Activated CD4-positive, CD25-positive, alpha-beta regulatory T cell treated with anti-CD3 and anti-CD28 coated beads, Interleukin-2, amount 50 U/mL, for 16 hours (primary cell): Measurements from ENCODE around the gene SLC9B1.
"Not testable (repeated sequence)": the region's sequence is repeated elsewhere in the genome, so short reads cannot be mapped to it uniquely, and the experiment has no call there.

Experiments used
- DNase-seq: peaks from one replicate; pipeline ENCODE4 v3.0.0-alpha.2; 2020; ENCODE audit warnings: low read depth, low spot score

SLC9B1 gene

GRCh38 chr4:102878349-102878748 lies 141.2 kb downstream of the SLC9B1 start:
- not testable (repeated sequence) for DNase-seq

DNA sequence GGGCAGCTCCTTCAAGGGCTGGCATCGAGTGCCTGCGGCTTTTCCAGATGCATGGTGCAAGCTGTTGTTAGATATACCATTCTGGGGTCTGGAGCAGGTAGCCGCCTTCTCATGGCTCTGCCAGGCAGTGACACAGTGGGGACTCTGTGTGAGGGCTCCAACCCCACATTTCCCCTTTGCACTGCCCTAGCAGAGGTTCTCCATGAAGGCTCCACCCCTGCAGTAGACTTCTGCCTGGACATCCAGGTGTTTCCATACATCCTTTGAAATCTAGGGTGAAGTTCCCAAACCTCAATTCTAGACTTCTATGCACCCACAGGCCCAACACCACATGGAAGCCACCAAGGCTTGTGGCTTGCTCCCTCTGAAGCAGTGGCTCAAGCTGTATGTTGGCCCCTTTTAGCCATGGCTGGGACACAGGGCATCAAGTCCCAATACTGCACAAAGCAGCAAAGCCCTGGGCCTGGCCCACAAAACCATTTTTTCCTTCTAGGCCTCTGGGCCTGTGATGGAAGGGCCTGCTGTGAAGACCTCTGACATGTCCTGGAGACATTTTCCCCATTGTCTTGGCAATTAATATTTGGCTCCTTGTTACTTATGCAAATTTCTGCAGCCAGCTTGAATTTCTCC lies 141.9 kb downstream of the SLC9B1 start:
- DNase-seq: not testable (repeated sequence)

- DNase-seq: no peak
These were observed 147.7 kb downstream of the SLC9B1 start for GRCh38 chr4:102871772-102872171.

GRCh38 chr4:102869569-102870197 lies 149.8 kb downstream of the SLC9B1 start:
- no peak for DNase-seq

DNA sequence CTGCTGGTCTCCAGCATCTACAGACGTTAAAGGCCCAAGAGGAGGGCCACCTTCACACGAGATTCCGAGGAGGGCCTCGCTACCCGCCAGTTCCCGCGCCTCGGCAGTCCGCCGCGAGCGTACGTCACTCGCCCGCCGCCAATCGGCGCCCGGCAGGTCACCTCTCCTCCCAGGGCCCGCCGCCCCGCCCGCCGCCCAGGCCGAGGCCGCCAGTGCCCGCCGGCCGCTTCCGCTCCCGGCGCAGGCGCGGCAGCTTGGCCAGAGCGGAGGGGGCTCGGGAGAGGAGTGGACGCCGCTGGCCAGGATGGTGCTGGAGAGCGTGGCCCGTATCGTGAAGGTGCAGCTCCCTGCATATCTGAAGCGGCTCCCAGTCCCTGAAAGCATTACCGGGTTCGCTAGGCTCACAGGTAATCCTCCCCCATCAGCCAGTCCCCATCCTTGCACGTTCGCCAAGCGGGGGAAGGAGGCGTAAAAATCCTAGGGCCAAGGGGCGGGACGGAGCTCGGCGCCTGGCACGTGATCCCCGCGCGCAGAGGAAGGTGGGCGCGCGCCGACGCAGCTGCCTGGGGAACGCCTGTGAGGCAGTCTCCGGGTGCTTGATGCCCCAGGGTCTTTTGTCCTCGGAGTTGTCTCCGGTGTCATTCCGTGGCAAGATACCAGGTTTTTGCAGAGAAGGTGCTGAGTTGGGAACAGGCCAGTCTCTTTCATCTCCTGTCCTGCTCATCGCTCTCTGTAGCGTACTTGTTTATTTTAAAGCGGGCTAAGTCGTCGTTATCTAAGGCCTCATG lies 150.5 kb downstream of the SLC9B1 start, which contains the start of gene CISD2:
Gene CISD2, plus strand, starts transcription at position 212 of the 788 bp plus-strand sequence. Its CDS starts 93 bp downstream, at position 305.
- peak; percentile 78 for DNase-seq

GRCh38 chr4:102868153-102868780 lies 151.2 kb downstream of the SLC9B1 start:
- DNase-seq: no peak

DNA sequence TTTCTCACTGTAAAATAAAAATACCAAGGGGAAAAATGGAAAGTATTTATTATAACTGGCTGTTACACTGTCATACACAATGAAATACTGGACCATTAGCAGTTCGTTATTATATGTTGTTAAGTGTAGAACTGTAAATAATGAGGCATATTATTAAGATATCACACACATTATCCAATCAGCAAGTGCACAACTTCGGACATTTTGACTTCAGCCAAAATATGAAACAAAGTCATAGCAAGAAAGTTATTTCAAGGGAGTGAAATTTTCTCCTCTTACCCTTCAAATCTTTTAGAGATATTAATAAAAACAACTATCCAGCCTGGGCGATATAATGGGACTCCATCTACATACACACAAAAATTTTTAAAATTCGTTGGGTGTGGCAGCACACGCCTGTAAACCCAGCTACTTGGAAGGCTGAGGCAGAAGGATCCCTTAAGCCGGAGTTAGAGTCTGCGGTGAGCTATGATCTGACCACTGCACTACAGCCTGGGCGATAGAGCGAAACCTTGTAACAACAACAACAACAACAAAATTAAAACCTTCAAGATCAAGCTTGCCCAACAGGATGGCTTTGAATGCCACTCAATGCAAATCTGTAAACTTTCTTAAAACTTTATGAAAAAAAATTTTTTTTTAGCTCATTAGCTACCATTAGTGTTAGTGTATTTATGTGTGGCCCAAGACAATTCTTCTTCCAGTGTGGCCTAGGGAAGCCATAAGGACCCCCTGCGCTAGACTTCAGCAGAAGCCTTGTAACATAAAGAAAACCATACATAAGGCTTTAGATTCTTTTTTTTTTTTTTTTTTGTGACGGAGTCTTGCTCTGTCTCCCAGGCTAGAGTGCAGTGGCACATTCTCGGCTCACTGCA lies 152.0 kb downstream of the SLC9B1 start:
- DNase-seq: no peak

GRCh38 chr4:102865327-102865726 lies 154.2 kb downstream of the SLC9B1 start:
- not testable (repeated sequence) for DNase-seq

GRCh38 chr4:102862747-102863146 lies 156.8 kb downstream of the SLC9B1 start:
- DNase-seq: no peak

GRCh38 chr4:102862016-102862415 lies 157.5 kb downstream of the SLC9B1 start:
- no peak for DNase-seq

DNA sequence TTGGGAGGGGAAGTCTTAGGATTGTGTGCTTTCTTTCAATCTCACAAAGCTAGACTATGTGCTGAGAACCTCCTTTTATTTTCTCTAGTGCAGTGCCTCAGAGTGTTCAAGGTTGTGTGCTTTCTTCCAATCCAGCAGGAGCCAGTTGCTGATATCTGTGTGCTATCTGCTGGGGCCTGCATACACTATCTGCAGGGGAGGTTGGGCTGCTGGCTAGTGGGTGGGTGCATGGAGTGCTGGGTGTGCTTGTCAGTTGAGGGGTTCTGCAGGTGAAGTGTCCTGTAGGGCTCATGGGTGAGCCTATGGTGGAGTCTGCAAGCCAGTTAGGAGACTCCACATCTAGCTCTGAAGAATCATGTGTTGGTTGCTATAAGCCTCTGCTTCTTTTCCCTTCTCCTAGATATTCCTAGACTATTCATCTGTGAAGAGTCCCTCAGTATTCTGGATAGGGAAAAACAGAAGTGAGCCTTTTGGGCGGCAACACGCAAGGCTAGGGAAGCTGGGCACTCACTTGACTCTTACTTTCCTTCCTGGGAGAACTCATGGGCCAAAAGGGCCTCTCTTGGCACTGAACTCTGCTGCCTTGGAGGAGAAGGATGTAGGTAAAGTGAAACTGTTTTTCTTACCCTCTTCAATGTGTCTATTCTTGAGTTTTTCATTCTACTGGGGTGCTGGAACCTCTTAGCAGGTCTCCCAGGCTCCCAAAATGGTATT lies 158.7 kb downstream of the SLC9B1 start:
- no peak for DNase-seq

DNA sequence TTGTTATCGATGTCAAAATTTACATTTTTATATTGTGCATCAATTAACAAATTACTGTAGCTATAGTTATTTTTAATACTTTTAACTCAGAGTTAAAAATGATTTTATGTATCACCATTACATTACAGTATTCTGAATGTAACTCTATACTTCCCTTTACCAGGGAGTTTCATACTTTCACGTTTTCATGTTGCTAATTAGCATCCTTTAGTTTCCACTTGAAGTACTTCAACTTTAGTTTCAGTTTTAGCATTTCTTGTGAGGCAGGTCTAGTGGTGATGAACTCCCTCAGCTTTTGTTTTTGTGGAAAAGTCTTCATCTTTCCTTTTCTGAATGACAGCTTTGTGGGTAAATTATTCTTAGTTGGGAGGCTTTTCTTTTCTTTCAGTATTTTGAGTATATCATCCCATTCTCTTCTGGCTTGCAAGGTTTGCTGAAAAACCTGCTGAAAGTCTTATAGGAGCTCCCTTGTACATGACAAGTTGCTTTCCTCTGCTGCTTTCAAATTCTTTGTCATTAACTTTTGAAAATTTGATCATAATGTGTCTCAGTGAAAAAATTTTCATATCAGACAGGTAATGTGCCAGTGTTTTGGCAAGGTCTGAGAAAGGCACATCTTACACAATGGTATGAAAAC lies 160.6 kb downstream of the SLC9B1 start:
- no peak for DNase-seq
